WTC11 (cell line): ENCODE measurements around the gene PBX3. TPM values are rescaled to one million over a fixed set of nuclear protein-coding genes. Genes with fewer than 3 reads are reported as not detected.

Experiments
- ATAC-seq: fragments of 200-7000 bp; cut with Tn5 transposase; 2 replicates; pipeline ENCODE4 v1.10.0; 2021; ENCODE audit warnings: mild to moderate bottlenecking, moderate library complexity
- CTCF ChIA-PET: fragments of 300-600 bp; sonication (Branson Sonifier 250); formaldehyde crosslinking; loops from one replicate; lab custom pipeline; 2021; ENCODE audit warnings: antibody characterized with exemption; lab: Charles Lee
- POLR2A ChIA-PET: fragments of 350-600 bp; sonication (Branson Sonifier 250); formaldehyde crosslinking; loops from one replicate; lab custom pipeline; 2021; ENCODE audit warnings: antibody characterized with exemption; lab: Charles Lee
- DNase-seq: peaks from one replicate; pipeline ENCODE4 v3.0.0; 2021; ENCODE audit warnings: low spot score
- H3K27ac Mint-ChIP-seq: 2 replicates; pipeline ENCODE4 v1.8.0; 2021; ENCODE audit warnings: mixed read lengths
- H3K27me3 Mint-ChIP-seq: 2 replicates; pipeline ENCODE4 v1.8.0; 2021; ENCODE audit warnings: low read depth, mild to moderate bottlenecking, moderate library complexity, mixed read lengths
- H3K36me3 Mint-ChIP-seq: 2 replicates; pipeline ENCODE4 v1.8.0; 2021; ENCODE audit warnings: mixed read lengths
- H3K4me1 Mint-ChIP-seq: 2 replicates; pipeline ENCODE4 v1.8.0; 2022; ENCODE audit warnings: mixed read lengths
- H3K4me3 Mint-ChIP-seq: 2 replicates; pipeline ENCODE4 v1.8.0; 2021; ENCODE audit warnings: mild to moderate bottlenecking, moderate library complexity, mixed read lengths
- H3K9me3 Mint-ChIP-seq: 2 replicates; pipeline ENCODE4 v1.8.0; 2021; ENCODE audit warnings: mixed read lengths
- ELF4 ChIP-seq: sonication (generic); formaldehyde crosslinking; IDR thresholded peaks from 2 replicates; pipeline ENCODE4 v1.8.1; 2022; ENCODE audit warnings: low read depth, mild to moderate bottlenecking, moderate library complexity, missing genetic modification reagents
- EMX1 ChIP-seq: fragments of 250-450 bp; sonication (Bioruptor Pico); IDR thresholded peaks from 2 replicates; pipeline ENCODE4 v1.8.0; 2021; ENCODE audit warnings: mild to moderate bottlenecking
- FOXK1 ChIP-seq: sonication (generic); formaldehyde crosslinking; IDR thresholded peaks from 2 replicates; pipeline ENCODE4 v1.8.0; 2022; ENCODE audit warnings: mild to moderate bottlenecking, moderate library complexity, missing genetic modification reagents
- IRF2 ChIP-seq: sonication (generic); formaldehyde crosslinking; IDR thresholded peaks from 2 replicates; pipeline ENCODE4 v1.8.0; 2022; ENCODE audit warnings: low read depth, missing genetic modification reagents, borderline replicate concordance
- MYBL2 ChIP-seq: sonication (generic); formaldehyde crosslinking; IDR thresholded peaks from 2 replicates; pipeline ENCODE4 v1.8.1; 2023; ENCODE audit warnings: mild to moderate bottlenecking, moderate library complexity, missing genetic modification reagents
- NFATC4 ChIP-seq: fragments of 250-450 bp; sonication (Bioruptor Pico); IDR thresholded peaks from 2 replicates; pipeline ENCODE4 v1.9.0; 2021; ENCODE audit warnings: mild to moderate bottlenecking
- NFYB ChIP-seq: sonication (generic); formaldehyde crosslinking; conservative IDR thresholded peaks from 2 replicates; pipeline ENCODE4 v1.8.0; 2022; ENCODE audit warnings: low read depth, missing genetic modification reagents
- PRRX2 ChIP-seq: fragments of 250-450 bp; sonication (Bioruptor Pico); IDR thresholded peaks from 2 replicates; pipeline ENCODE4 v1.8.0; 2021; ENCODE audit warnings: mild to moderate bottlenecking
- TEAD1 ChIP-seq: sonication (generic); formaldehyde crosslinking; IDR thresholded peaks from 2 replicates; pipeline ENCODE4 v1.8.0; 2022; ENCODE audit warnings: mild to moderate bottlenecking, missing genetic modification reagents
- ZBTB21 ChIP-seq: sonication (generic); formaldehyde crosslinking; IDR thresholded peaks from 2 replicates; pipeline ENCODE4 v1.8.1; 2023; ENCODE audit warnings: mild to moderate bottlenecking, missing genetic modification reagents, borderline replicate concordance
- ZNF121 ChIP-seq: sonication (generic); formaldehyde crosslinking; IDR thresholded peaks from 2 replicates; pipeline ENCODE4 v1.8.0; 2023; ENCODE audit warnings: missing genetic modification reagents
- ZNF232 ChIP-seq: sonication (generic); formaldehyde crosslinking; IDR thresholded peaks from 2 replicates; pipeline ENCODE4 v1.8.0; 2022; ENCODE audit warnings: mild to moderate bottlenecking, missing genetic modification reagents
- ZNF416 ChIP-seq: fragments of 250-450 bp; sonication (Bioruptor Pico); IDR thresholded peaks from 2 replicates; pipeline ENCODE4 v1.9.0; 2021; ENCODE audit warnings: mild to moderate bottlenecking, inconsistent platforms
- ZNF423 ChIP-seq: fragments of 250-450 bp; sonication (Bioruptor Pico); IDR thresholded peaks from 2 replicates; pipeline ENCODE4 v2.1.2; 2022; ENCODE audit warnings: mild to moderate bottlenecking, moderate library complexity
- total RNA-seq: library from RNA; stranded (reverse); gene quantifications from 3 replicates; pipeline ENCODE4 v1.2.3, GENCODE V29; 2021
- TF ChIP-seq, protein P1 (sequence below): sonication (generic); formaldehyde crosslinking; IDR thresholded peaks from 2 replicates; pipeline ENCODE4 v1.8.1; 2022; ENCODE audit warnings: missing genetic modification reagents, borderline replicate concordance
- TF ChIP-seq, protein P2 (sequence below): sonication (generic); formaldehyde crosslinking; IDR thresholded peaks from 2 replicates; pipeline ENCODE4 v1.8.0; 2023; ENCODE audit warnings: mild to moderate bottlenecking, missing genetic modification reagents
- TF ChIP-seq, protein P3 (sequence below): sonication (generic); formaldehyde crosslinking; IDR thresholded peaks from 2 replicates; pipeline ENCODE4 v1.8.0; 2022; ENCODE audit warnings: mild to moderate bottlenecking, missing genetic modification reagents
- TF ChIP-seq, protein P4 (sequence below): sonication (generic); formaldehyde crosslinking; IDR thresholded peaks from 2 replicates; pipeline ENCODE4 v1.8.0; 2022; ENCODE audit warnings: mild to moderate bottlenecking, missing genetic modification reagents
- TF ChIP-seq, protein P5 (sequence below): fragments of 250-450 bp; sonication (Bioruptor Pico); IDR thresholded peaks from 2 replicates; pipeline ENCODE4 v1.8.0; 2021; ENCODE audit warnings: mild to moderate bottlenecking
- TF ChIP-seq, protein P6 (sequence below): fragments of 250-450 bp; sonication (Bioruptor Pico); IDR thresholded peaks from 2 replicates; pipeline ENCODE4 v2.1.2; 2022; ENCODE audit warnings: mild to moderate bottlenecking, moderate library complexity
- TF ChIP-seq, protein P7 (sequence below): fragments of 200-600 bp; IDR thresholded peaks from 2 replicates; pipeline ENCODE4 v1.8.0; 2022; ENCODE audit warnings: antibody characterized with exemption
- TF ChIP-seq, protein P8 (sequence below): fragments of 250-450 bp; sonication (Bioruptor Pico); IDR thresholded peaks from 2 replicates; pipeline ENCODE4 v1.9.0; 2021; ENCODE audit warnings: mild to moderate bottlenecking

PBX3 gene
- total RNA-seq, 1 experiment from 2014 or later = 48.5 TPM

DNA sequence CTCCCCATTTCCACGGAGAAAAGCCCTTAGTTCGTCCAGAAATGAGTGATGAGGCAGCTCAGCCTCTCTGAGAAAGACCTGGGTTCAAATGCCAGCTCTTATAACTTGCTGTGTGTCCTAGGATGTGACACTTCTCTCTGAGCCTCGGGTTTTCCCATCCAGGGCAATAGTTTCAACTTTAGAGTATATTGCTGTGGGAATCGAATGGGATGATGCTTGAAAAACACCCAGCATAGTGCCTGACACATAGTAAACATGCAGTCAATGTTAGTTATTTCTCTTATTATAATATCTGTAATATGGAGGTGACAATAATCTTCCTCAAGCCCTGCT is 39.7 kb upstream of the PBX3 start (continued):
- TF ChIP-seq, protein P1, sequence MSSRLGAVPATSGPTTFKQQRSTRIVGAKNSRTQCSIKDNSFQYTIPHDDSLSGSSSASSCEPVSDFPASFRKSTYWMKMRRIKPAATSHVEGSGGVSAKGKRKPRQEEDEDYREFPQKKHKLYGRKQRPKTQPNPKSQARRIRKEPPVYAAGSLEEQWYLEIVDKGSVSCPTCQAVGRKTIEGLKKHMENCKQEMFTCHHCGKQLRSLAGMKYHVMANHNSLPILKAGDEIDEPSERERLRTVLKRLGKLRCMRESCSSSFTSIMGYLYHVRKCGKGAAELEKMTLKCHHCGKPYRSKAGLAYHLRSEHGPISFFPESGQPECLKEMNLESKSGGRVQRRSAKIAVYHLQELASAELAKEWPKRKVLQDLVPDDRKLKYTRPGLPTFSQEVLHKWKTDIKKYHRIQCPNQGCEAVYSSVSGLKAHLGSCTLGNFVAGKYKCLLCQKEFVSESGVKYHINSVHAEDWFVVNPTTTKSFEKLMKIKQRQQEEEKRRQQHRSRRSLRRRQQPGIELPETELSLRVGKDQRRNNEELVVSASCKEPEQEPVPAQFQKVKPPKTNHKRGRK (CRISPR knock-in tag) = no peak
- TF ChIP-seq, protein P2, sequence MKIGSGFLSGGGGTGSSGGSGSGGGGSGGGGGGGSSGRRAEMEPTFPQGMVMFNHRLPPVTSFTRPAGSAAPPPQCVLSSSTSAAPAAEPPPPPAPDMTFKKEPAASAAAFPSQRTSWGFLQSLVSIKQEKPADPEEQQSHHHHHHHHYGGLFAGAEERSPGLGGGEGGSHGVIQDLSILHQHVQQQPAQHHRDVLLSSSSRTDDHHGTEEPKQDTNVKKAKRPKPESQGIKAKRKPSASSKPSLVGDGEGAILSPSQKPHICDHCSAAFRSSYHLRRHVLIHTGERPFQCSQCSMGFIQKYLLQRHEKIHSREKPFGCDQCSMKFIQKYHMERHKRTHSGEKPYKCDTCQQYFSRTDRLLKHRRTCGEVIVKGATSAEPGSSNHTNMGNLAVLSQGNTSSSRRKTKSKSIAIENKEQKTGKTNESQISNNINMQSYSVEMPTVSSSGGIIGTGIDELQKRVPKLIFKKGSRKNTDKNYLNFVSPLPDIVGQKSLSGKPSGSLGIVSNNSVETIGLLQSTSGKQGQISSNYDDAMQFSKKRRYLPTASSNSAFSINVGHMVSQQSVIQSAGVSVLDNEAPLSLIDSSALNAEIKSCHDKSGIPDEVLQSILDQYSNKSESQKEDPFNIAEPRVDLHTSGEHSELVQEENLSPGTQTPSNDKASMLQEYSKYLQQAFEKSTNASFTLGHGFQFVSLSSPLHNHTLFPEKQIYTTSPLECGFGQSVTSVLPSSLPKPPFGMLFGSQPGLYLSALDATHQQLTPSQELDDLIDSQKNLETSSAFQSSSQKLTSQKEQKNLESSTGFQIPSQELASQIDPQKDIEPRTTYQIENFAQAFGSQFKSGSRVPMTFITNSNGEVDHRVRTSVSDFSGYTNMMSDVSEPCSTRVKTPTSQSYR (CRISPR knock-in tag) = no peak
- TF ChIP-seq, protein P3, sequence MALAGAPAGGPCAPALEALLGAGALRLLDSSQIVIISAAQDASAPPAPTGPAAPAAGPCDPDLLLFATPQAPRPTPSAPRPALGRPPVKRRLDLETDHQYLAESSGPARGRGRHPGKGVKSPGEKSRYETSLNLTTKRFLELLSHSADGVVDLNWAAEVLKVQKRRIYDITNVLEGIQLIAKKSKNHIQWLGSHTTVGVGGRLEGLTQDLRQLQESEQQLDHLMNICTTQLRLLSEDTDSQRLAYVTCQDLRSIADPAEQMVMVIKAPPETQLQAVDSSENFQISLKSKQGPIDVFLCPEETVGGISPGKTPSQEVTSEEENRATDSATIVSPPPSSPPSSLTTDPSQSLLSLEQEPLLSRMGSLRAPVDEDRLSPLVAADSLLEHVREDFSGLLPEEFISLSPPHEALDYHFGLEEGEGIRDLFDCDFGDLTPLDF (CRISPR knock-in tag) = no peak
- TF ChIP-seq EMX1 (CRISPR knock-in tag) (no peak), ZNF423 (CRISPR knock-in tag) (no peak)
- TF ChIP-seq, protein P4, sequence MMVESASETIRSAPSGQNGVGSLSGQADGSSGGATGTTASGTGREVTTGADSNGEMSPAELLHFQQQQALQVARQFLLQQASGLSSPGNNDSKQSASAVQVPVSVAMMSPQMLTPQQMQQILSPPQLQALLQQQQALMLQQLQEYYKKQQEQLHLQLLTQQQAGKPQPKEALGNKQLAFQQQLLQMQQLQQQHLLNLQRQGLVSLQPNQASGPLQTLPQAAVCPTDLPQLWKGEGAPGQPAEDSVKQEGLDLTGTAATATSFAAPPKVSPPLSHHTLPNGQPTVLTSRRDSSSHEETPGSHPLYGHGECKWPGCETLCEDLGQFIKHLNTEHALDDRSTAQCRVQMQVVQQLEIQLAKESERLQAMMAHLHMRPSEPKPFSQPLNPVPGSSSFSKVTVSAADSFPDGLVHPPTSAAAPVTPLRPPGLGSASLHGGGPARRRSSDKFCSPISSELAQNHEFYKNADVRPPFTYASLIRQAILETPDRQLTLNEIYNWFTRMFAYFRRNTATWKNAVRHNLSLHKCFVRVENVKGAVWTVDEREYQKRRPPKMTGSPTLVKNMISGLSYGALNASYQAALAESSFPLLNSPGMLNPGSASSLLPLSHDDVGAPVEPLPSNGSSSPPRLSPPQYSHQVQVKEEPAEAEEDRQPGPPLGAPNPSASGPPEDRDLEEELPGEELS (CRISPR knock-in tag) = no peak
- TF ChIP-seq, all 79 proteins: peak for 0

DNA sequence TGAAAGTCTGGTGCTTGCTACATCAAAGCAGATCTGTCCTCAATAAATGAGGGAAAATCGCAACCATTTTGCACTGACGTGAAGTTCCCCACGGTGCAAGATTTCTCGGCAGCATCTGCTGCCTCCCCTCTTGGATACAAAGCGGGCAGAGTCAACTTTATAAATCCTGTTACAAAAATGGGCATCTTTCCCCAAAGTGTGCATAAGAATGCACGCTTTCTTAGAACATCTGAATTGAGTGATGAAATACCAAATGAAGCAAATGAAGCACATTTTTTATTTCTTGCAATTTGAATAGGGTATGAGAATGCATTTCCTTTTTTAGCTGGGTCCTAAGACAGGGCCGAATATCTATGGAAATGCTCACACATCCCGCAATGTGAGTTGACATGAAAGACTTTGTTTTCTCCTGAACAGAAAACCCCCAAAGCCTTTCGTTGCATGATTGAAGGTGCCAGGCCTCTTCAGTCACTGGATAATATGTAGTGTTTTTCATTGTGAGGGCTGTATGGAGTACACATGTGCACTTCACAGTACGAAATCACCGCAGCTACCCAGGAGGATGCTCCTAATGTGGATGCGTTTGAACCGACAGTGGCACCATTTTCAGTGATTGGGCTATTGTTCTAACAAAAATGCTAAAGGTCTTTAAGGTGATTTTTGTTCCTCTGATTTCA is 20.6 kb upstream of the PBX3 start:
- Mint-ChIP-seq H3K4me3 (no peak overlapping the region), H3K9me3 (no peaks in the 10 kb centered on the region), H3K36me3 (no peaks in the 10 kb centered on the region), H3K27ac (no peak overlapping the region), H3K27me3 (no peaks in the 10 kb centered on the region; the same call in 1 of the 2 replicates)
- CTCF ChIA-PET = no interaction called here
- TF ChIP-seq FOXK1 (CRISPR knock-in tag) (no peak), ZNF121 (no peak), TEAD1 (CRISPR knock-in tag) (no peak), PRRX2 (no peak), ZNF416 (CRISPR knock-in tag) (no peak), MYBL2 (CRISPR knock-in tag) (no peak), NFATC4 (CRISPR knock-in tag) (no peak), ELF4 (CRISPR knock-in tag) (no peak)
- TF ChIP-seq, protein P5, sequence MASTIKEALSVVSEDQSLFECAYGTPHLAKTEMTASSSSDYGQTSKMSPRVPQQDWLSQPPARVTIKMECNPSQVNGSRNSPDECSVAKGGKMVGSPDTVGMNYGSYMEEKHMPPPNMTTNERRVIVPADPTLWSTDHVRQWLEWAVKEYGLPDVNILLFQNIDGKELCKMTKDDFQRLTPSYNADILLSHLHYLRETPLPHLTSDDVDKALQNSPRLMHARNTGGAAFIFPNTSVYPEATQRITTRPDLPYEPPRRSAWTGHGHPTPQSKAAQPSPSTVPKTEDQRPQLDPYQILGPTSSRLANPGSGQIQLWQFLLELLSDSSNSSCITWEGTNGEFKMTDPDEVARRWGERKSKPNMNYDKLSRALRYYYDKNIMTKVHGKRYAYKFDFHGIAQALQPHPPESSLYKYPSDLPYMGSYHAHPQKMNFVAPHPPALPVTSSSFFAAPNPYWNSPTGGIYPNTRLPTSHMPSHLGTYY (CRISPR knock-in tag) = no peak
- TF ChIP-seq, all 79 proteins: peak for 0
- no peak for DNase-seq
- 0 out of 2 replicates have a peak, but pooled peaks cover 6% of the 10 kb centered on the region for H3K4me1 Mint-ChIP-seq
- no peak for ATAC-seq
- POLR2A ChIA-PET = no interaction called here

DNA sequence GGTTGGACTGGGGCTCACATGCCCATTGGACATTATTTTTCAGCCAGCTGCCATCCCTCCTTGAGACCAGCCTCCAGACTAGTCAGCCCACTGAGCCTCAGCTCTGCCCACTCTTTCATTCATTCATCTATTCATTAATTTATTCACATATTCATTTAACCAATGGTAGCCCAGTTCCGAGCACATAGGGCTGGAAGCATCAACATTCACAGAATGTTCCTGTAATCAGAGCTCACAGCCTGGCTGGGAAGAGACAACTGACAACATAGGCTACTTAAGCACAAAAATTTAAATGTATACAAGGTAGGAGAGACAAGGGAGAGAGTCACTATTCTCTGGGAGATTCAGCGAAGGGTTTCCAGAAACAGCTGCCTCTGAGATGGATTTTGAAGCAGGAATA is 17.0 kb upstream of the PBX3 start:
- H3K4me3 Mint-ChIP-seq = no peak overlapping the region
- CTCF ChIA-PET = no interaction called here
- TF ChIP-seq, protein P6, sequence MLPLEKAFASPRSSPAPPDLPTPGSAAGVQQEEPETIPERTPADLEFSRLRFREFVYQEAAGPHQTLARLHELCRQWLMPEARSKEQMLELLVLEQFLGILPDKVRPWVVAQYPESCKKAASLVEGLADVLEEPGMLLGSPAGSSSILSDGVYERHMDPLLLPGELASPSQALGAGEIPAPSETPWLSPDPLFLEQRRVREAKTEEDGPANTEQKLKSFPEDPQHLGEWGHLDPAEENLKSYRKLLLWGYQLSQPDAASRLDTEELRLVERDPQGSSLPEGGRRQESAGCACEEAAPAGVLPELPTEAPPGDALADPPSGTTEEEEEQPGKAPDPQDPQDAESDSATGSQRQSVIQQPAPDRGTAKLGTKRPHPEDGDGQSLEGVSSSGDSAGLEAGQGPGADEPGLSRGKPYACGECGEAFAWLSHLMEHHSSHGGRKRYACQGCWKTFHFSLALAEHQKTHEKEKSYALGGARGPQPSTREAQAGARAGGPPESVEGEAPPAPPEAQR (CRISPR knock-in tag) = no peak
- no peak for TF ChIP-seq IRF2 (CRISPR knock-in tag)
- TF ChIP-seq, protein P7, sequence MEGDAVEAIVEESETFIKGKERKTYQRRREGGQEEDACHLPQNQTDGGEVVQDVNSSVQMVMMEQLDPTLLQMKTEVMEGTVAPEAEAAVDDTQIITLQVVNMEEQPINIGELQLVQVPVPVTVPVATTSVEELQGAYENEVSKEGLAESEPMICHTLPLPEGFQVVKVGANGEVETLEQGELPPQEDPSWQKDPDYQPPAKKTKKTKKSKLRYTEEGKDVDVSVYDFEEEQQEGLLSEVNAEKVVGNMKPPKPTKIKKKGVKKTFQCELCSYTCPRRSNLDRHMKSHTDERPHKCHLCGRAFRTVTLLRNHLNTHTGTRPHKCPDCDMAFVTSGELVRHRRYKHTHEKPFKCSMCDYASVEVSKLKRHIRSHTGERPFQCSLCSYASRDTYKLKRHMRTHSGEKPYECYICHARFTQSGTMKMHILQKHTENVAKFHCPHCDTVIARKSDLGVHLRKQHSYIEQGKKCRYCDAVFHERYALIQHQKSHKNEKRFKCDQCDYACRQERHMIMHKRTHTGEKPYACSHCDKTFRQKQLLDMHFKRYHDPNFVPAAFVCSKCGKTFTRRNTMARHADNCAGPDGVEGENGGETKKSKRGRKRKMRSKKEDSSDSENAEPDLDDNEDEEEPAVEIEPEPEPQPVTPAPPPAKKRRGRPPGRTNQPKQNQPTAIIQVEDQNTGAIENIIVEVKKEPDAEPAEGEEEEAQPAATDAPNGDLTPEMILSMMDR = no peak
- TF ChIP-seq NFYB (CRISPR knock-in tag) = no peak
- TF ChIP-seq FOXK1 (CRISPR knock-in tag) = no peak
- no peak for TF ChIP-seq ZNF232 (CRISPR knock-in tag)
- no peak for TF ChIP-seq ZBTB21 (CRISPR knock-in tag)
- TF ChIP-seq, protein P8, sequence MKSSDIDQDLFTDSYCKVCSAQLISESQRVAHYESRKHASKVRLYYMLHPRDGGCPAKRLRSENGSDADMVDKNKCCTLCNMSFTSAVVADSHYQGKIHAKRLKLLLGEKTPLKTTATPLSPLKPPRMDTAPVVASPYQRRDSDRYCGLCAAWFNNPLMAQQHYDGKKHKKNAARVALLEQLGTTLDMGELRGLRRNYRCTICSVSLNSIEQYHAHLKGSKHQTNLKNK (CRISPR knock-in tag) = no peak

More for the DNA sequence above, 17.0 kb upstream of the PBX3 start:
- peaks cover 5% of the 10 kb centered on the region; the same call in 1 of the 2 replicates for H3K9me3 Mint-ChIP-seq
- H3K4me1 Mint-ChIP-seq = peaks cover 18% of the 10 kb centered on the region
- POLR2A ChIA-PET = no interaction called here
- H3K27me3 Mint-ChIP-seq = no peaks in the 10 kb centered on the region; the same call in 1 of the 2 replicates
- DNase-seq (no peak), ATAC-seq (no peak)
- H3K36me3 Mint-ChIP-seq = no peaks in the 10 kb centered on the region
- H3K27ac Mint-ChIP-seq = no peak overlapping the region
